Femur (tissue), 1 donor: ENCODE data around the gene OXCT1.

Experiments used
- DNase-seq: peaks from one replicate; pipeline ENCODE4 v3.0.0-alpha.2; 2017

OXCT1 gene

GRCh38 chr5:41707853-41708603 lies 162.2 kb downstream of the OXCT1 start:
- no peak for DNase-seq

- DNase-seq, result no peak
These were observed 174.2 kb downstream of the OXCT1 start for GRCh38 chr5:41695920-41696582.

GRCh38 chr5:41686767-41687166 lies 183.5 kb downstream of the OXCT1 start:
- no peak for DNase-seq

- DNase-seq, result no peak
These were observed 184.0 kb downstream of the OXCT1 start for GRCh38 chr5:41686191-41686590.

- DNase-seq, result no peak
These were observed 187.0 kb downstream of the OXCT1 start for GRCh38 chr5:41683181-41683580.

- DNase-seq, result no peak
These were observed 187.6 kb downstream of the OXCT1 start for GRCh38 chr5:41682641-41683040.

- DNase-seq, result no peak
These were observed 188.4 kb downstream of the OXCT1 start for GRCh38 chr5:41681840-41682239.
